ENCODE measurements around the gene ZMAT2. TPM values are rescaled to one million over a fixed set of nuclear protein-coding genes. Genes with fewer than 3 reads are reported as not detected.
"Not testable (repeated sequence)": the region's sequence is repeated elsewhere in the genome, so short reads cannot be mapped to it uniquely, and the experiment has no call there.

Gene ZMAT2
- total RNA-seq, 1 donor from 2014 or later, result 62.3 TPM

- DNase-seq, result peak; percentile 98
These were observed 10.8 kb downstream of the ZMAT2 start for GRCh38 chr5:140710899-140711552.

GRCh38 chr5:140711794-140712193 is 11.5 kb downstream of the ZMAT2 start:
- DNase-seq, result no peak

GRCh38 chr5:140713562-140714094 is 13.4 kb downstream of the ZMAT2 start:
- DNase-seq, result no peak

GRCh38 chr5:140716238-140716637 is 16.0 kb downstream of the ZMAT2 start:
- DNase-seq, result not testable (repeated sequence)

- no peak for DNase-seq
These were observed 18.0 kb downstream of the ZMAT2 start for GRCh38 chr5:140718266-140718592.

- not testable (repeated sequence) for DNase-seq
These were observed 20.5 kb downstream of the ZMAT2 start for GRCh38 chr5:140720738-140721137.

- not testable (repeated sequence) for DNase-seq
These were observed 21.1 kb downstream of the ZMAT2 start for GRCh38 chr5:140721395-140721794.

- peak; percentile 88 for DNase-seq
These were observed 25.7 kb downstream of the ZMAT2 start for GRCh38 chr5:140725799-140726471.

- no peak for DNase-seq
These were observed 32.9 kb downstream of the ZMAT2 start for GRCh38 chr5:140733098-140733497.

- DNase-seq, result peak; percentile 31
These were observed 34.1 kb downstream of the ZMAT2 start for GRCh38 chr5:140734354-140734753.

GRCh38 chr5:140737486-140737885 is 37.2 kb downstream of the ZMAT2 start:
- no peak for DNase-seq

- no peak for DNase-seq
These were observed 41.7 kb downstream of the ZMAT2 start for GRCh38 chr5:140741967-140742366.

GRCh38 chr5:140753561-140753960 is 53.3 kb downstream of the ZMAT2 start:
- no peak for DNase-seq

Other genes starting within 250 kb of the ZMAT2 start
- gene EIF4EBP3, start 152.8 kb upstream of the ZMAT2 start, total RNA-seq, result 0.37 and 0.51 TPM in 2 replicates
- 19.1 and 25.7 TPM in 2 replicates for gene SRA1, start 143.0 kb upstream of the ZMAT2 start, total RNA-seq
- 8.2 and 16.2 TPM in 2 replicates for gene APBB3, start 135.8 kb upstream of the ZMAT2 start, total RNA-seq
- gene SLC35A4, start 135.6 kb upstream of the ZMAT2 start, total RNA-seq, result 30.1 and 61.0 TPM in 2 replicates
- 1.7 and 3.2 TPM in 2 replicates for gene CD14, start 67.3 kb upstream of the ZMAT2 start, total RNA-seq
- 18.0 and 50.2 TPM in 2 replicates for gene TMCO6, start 61.0 kb upstream of the ZMAT2 start, total RNA-seq
- gene NDUFA2, start 52.8 kb upstream of the ZMAT2 start, total RNA-seq, result 24.9 and 40.8 TPM in 2 replicates
- gene IK, start 52.6 kb upstream of the ZMAT2 start, total RNA-seq, result 114 and 125 TPM in 2 replicates
- gene WDR55, start 35.5 kb upstream of the ZMAT2 start, total RNA-seq, result 41.1 and 45.1 TPM in 2 replicates
- 0.14 and 0.68 TPM in 2 replicates for gene DND1, start 26.9 kb upstream of the ZMAT2 start, total RNA-seq
- 53.1 and 73.4 TPM in 2 replicates for gene HARS1, start 9.1 kb upstream of the ZMAT2 start, total RNA-seq
- gene HARS2, start 9.0 kb upstream of the ZMAT2 start, total RNA-seq, result 31.5 and 32.3 TPM in 2 replicates
- gene PCDHA1, start 85.7 kb downstream of the ZMAT2 start, total RNA-seq, result 0.17 TPM in 1 of 2 replicates, not detected in the other
- gene PCDHA2, start 94.4 kb downstream of the ZMAT2 start, total RNA-seq, result 0.17 TPM in 1 of 2 replicates, not detected in the other
- gene PCDHA3, start 100.6 kb downstream of the ZMAT2 start, total RNA-seq, result 0.14 and 0.17 TPM in 2 replicates
- 0.17 and 0.23 TPM in 2 replicates for gene PCDHA4, start 106.6 kb downstream of the ZMAT2 start, total RNA-seq
- gene PCDHA5, start 121.2 kb downstream of the ZMAT2 start, total RNA-seq, result 0.17 TPM in 1 of 2 replicates, not detected in the other
- 0.09 and 0.17 TPM in 2 replicates for gene PCDHA6, start 127.5 kb downstream of the ZMAT2 start, total RNA-seq
- 0.19 and 0.34 TPM in 2 replicates for gene PCDHA7, start 133.8 kb downstream of the ZMAT2 start, total RNA-seq
- gene PCDHA8, start 140.7 kb downstream of the ZMAT2 start, total RNA-seq, result 0.05 TPM in 1 of 2 replicates, not detected in the other
- gene PCDHA9, start 147.9 kb downstream of the ZMAT2 start, total RNA-seq, result under 0.01 TPM in 2 replicates
- gene PCDHA10, start 155.4 kb downstream of the ZMAT2 start, total RNA-seq, result 0.09 and 0.17 TPM in 2 replicates
- gene PCDHA11, start 168.5 kb downstream of the ZMAT2 start, total RNA-seq, result 0.17 and 0.28 TPM in 2 replicates
- gene PCDHA12, start 174.9 kb downstream of the ZMAT2 start, total RNA-seq, result 0.17 TPM in 1 of 2 replicates, not detected in the other
- under 0.01 TPM in 1 of 2 replicates, not detected in the other for gene PCDHA13, start 181.7 kb downstream of the ZMAT2 start, total RNA-seq
- under 0.01 and 0.17 TPM in 2 replicates for gene PCDHAC1, start 225.9 kb downstream of the ZMAT2 start, total RNA-seq